NCI-H146 treated with DMSO at 0.1 percent for 48 hours (cell line): ENCODE data around the gene HSBP1.

Source experiments
- DNase-seq: peaks from one replicate; lab custom pipeline; 2025; ENCODE audit not compliant: unreplicated experiment; lab: John Stamatoyannopoulos, UW

The HSBP1 gene

GRCh38 chr16:83837566-83837965, 29.8 kb downstream of the HSBP1 start:
- DNase-seq = no peak

GRCh38 chr16:83838151-83838550, 30.4 kb downstream of the HSBP1 start:
- DNase-seq = no peak

GRCh38 chr16:83839561-83839960, 31.8 kb downstream of the HSBP1 start:
- DNase-seq = no peak

DNA sequence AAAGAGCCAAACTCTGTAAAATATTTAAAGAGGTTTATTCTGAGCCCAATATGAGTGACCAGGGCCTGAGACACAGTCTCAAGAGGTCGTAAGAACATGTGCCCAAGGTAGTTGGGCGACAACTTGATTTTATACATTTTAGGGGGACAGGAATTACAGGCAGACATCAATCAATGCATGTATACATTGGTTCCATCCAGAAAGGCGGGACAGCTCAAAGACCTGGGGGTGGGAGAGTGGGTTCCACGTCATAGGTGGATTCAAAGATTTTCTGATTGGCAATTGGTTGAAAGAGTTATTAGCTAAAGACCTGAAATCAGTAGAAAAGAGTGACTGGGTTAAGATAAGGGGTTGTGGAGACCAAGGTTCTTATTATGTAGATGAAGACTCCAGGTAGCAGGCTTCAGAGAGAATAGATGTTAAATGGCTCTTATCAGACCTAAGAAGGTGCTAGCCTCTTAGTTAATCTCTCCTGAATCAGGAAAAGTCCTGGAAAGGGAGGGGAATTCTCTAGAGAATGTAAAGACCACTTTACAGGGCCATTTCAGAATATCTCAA, 32.4 kb downstream of the HSBP1 start:
- no peak for DNase-seq

DNA sequence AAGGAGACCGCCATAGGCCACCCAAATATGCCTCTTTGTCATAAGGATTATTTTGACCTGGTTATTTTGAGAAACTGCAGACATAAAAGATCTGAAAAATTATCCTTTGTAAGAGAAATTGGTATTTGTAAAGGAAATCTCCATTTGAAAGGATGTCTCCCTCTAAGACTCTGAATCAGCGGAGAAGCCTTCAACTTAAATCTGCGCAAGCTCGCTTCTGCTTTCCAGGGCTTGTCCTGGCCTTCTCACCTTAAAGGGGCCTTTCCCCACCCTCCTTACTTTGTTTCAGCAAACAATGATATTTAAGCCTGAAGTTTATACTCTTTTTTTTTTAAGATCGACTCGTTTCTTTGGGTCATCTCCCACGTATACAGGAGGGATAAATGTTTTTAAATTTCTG, 34.5 kb downstream of the HSBP1 start:
- no peak for DNase-seq

DNA sequence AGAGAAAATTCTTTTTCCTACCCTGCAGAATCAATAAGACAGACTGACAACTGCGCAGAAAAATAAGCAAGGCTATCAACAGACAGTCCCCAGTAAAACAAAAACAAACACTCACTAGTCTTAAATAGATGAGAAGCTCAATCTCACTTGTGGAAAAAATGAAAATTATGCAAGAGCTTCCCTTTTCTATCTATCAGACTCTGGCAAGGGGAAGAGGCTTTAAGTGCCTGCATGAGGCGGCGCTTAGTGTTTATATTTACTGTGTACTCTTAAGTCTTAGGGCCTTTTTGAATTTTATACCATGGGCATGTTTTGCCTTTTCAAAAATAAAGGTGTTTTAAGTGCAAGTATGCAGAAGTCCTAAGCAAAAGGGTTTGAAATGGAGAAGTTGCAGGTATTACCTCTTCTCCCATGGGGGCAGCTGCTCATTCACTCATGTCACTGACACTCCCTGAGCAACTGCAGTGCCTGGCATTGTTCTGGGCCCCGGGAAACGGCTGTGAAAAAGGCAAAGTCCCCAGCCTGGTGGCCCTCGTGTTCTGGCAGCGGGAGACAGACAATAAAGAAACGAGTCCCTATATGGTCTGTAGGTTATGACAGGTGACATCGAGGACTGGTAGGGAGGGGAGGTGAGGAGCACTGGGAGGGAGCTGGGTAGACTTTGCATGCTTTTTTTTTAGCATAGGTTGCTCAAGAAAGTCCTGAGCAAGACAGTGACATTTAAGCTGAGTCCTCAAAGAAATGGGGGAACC, 35.2 kb downstream of the HSBP1 start:
- DNase-seq = no peak

- no peak for DNase-seq
These were observed 35.9 kb downstream of the HSBP1 start for GRCh38 chr16:83843657-83844056.

- DNase-seq = no peak
These were observed 37.5 kb downstream of the HSBP1 start for GRCh38 chr16:83845263-83845662.

- DNase-seq = peak; percentile 78
These were observed 39.8 kb downstream of the HSBP1 start for GRCh38 chr16:83847371-83848225.

DNA sequence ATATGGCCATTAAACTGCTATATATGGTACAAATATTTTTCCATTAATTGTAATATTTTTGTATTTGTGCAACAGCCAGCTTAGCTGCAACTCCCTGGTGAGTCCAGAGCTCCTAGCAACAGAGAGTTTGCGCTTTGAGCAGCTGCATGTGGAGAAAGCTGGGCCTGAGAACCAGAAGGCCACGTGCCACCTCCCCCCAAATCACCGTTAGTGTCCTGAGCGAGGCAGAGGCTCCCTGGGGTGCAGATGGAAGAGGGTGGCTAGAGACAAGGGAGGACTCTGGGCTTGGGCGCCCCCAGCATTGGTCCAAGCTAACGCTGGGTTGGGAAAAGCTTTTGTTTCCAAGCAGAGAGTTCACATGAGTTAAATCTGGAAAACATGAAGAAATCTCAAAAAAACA, 41.6 kb downstream of the HSBP1 start:
- no peak for DNase-seq

GRCh38 chr16:83850947-83851346, 43.2 kb downstream of the HSBP1 start:
- DNase-seq = no peak

DNA sequence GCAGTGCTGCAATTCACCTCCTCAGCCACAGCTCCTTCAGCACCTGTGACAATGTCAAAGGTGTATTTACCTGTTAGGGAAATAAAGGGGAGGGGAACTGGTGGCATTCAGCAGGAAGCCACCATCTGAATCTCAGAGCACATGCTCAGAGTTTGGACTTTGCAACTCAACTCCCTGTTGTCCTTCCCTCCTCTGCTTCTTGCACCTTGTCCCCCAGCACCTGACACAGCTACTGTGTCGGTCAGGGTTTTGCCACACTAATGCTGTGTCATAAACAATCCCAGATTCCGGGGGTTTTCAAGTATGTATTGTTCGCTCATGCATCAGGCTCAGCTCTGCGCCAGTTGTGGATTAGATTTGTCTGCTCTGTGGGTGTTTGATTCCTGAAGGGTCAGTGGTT, 43.7 kb downstream of the HSBP1 start:
- no peak for DNase-seq

- no peak for DNase-seq
These were observed 45.0 kb downstream of the HSBP1 start for GRCh38 chr16:83852774-83853173.

- DNase-seq = no peak
These were observed 46.1 kb downstream of the HSBP1 start for GRCh38 chr16:83853834-83854233.

DNA sequence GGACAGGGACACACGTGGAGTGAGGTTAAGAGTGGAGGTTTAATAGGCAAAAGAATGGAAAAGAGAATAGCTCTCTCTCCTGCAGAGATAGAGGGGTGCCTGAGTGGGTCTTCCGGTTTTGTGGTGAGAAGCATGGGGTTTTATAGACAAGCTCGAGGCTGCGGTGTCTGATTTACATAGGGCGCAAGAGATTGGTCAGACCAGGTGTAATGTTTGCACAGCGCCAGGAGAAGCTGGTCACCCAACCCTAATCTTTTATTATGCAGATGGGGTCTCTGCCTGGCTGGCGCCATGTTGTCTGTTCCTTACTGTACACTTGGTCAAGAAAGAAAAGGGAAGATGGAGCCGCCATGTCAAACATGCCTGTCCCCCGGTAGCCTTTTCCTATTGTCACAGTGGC, 46.6 kb downstream of the HSBP1 start:
- DNase-seq = peak; percentile 68

DNA sequence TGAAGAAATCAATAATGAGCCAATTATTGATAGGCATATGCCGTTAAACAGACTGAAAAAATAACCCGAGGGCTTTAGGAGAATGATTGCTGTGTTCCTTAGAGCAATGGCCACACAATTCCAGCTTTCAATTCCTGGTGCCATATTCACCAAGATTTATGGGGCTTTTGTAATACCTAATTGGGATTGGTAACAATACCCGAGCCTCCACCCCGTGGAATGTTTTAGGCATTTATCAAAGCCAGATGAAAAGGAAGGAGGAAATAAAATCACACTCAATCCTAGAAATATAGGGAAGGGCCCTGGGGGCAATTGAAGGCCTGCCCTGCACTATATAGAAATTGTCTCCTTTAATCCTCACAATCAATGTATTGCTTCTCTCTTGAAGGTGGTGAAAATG, 49.0 kb downstream of the HSBP1 start:
- DNase-seq = peak; percentile 84

GRCh38 chr16:83859265-83859664, 51.5 kb downstream of the HSBP1 start:
- no peak for DNase-seq

DNA sequence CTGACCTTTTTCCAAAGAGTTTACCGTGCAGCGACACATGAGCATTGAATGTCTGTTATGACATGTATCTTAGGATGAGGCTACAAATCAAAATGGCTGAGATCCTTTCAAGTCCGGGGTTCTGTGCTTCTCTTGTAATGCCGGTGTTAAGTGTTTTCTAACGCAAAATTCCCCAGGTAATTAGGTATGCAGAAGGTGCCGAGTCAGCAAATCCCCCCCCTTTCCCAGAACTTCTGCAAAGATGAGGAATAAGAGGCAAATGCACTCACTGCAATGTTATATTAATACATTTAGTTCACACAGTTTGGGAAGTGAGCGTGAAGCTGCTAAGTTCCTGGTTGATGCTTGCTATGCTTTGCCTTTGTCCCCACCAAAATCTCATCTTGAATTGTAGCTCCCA, 54.9 kb downstream of the HSBP1 start:
- DNase-seq = no peak

- no peak for DNase-seq
These were observed 55.9 kb downstream of the HSBP1 start for GRCh38 chr16:83863682-83864081.
